Astrocyte (in vitro differentiated cells and primary cell): ENCODE results near the gene FNDC11.

Experiments used
- CTCF ChIP-seq: IDR thresholded peaks from 2 replicates; pipeline ENCODE4 v1.5.1; 2011; ENCODE audit warnings: low read depth, mild to moderate bottlenecking, inconsistent platforms, low read length, moderate library complexity; ENCODE audit not compliant: insufficient read depth
- EZH2 ChIP-seq: IDR thresholded peaks from 2 replicates; pipeline ENCODE4 v1.6.1; 2012; ENCODE audit warnings: mild to moderate bottlenecking, low read length, inconsistent platforms; ENCODE audit not compliant: insufficient read depth

GRCh38 chr20:63521602-63522001 is 32.4 kb upstream of the FNDC11 start:
- no peak for TF ChIP-seq CTCF
- no peak for TF ChIP-seq EZH2
